NCI-H187 treated with DMSO at 0.1 percent for 48 hours (cell line): ENCODE measurements around the gene HIPK2.
"Not testable (repeated sequence)": the region's sequence is repeated elsewhere in the genome, so short reads cannot be mapped to it uniquely, and the experiment has no call there.

Experiments used
- DNase-seq: peaks from one replicate; lab custom pipeline; 2025; lab: John Stamatoyannopoulos, UW

Gene HIPK2

GRCh38 chr7:139567647-139568345 is 210.0 kb downstream of the HIPK2 start:
- DNase-seq, result no peak

- DNase-seq, result no peak
Measured at GRCh38 chr7:139566736-139567646, 210.8 kb downstream of the HIPK2 start.

- DNase-seq, result no peak
Measured at GRCh38 chr7:139566075-139566474, 211.7 kb downstream of the HIPK2 start.

- DNase-seq, result no peak
Measured at GRCh38 chr7:139563856-139564255, 213.9 kb downstream of the HIPK2 start.

- no peak for DNase-seq
Measured at GRCh38 chr7:139562961-139563565, 214.7 kb downstream of the HIPK2 start.

GRCh38 chr7:139562491-139562890 is 215.3 kb downstream of the HIPK2 start:
- DNase-seq, result no peak

GRCh38 chr7:139560678-139561077 is 217.1 kb downstream of the HIPK2 start:
- DNase-seq, result peak; percentile 94

GRCh38 chr7:139560199-139560598 is 217.6 kb downstream of the HIPK2 start:
- DNase-seq, result no peak

GRCh38 chr7:139559364-139560105 is 218.3 kb downstream of the HIPK2 start:
- DNase-seq, result no peak

- DNase-seq, result no peak
Measured at GRCh38 chr7:139557857-139558581, 219.8 kb downstream of the HIPK2 start.

- not testable (repeated sequence) for DNase-seq
Measured at GRCh38 chr7:139553991-139554700, 223.7 kb downstream of the HIPK2 start.

GRCh38 chr7:139548302-139549028 is 229.3 kb downstream of the HIPK2 start:
- no peak for DNase-seq

- no peak for DNase-seq
Measured at GRCh38 chr7:139544645-139545044, 233.2 kb downstream of the HIPK2 start.

GRCh38 chr7:139543801-139544603 is 233.8 kb downstream of the HIPK2 start:
- no peak for DNase-seq

- DNase-seq, result no peak
Measured at GRCh38 chr7:139542308-139543151, 235.3 kb downstream of the HIPK2 start.

GRCh38 chr7:139541600-139542307 is 236.0 kb downstream of the HIPK2 start:
- no peak for DNase-seq

GRCh38 chr7:139540203-139540602 is 237.6 kb downstream of the HIPK2 start:
- no peak for DNase-seq
